Hepatocyte (in vitro differentiated cells): ENCODE results near the gene TAX1BP1. TPM values are rescaled to one million over a fixed set of nuclear protein-coding genes. Genes with fewer than 3 reads are reported as not detected.

Experiments
- DNase-seq: peaks from one replicate; pipeline ENCODE4 v3.0.0-alpha.2; 2016; ENCODE audit warnings: low spot score
- H2AFZ ChIP-seq: fragments of 200-600 bp; sonication (generic); 2 replicates; pipeline ENCODE4 v1.6.0; 2016; ENCODE audit warnings: antibody characterized with exemption, mild to moderate bottlenecking
- H3K27ac ChIP-seq: fragments of 200-600 bp; sonication (generic); 2 replicates; pipeline ENCODE4 v1.5.1; 2016; ENCODE audit warnings: mild to moderate bottlenecking
- H3K27me3 ChIP-seq: fragments of 200-600 bp; sonication (generic); 2 replicates; pipeline ENCODE4 v1.6.1; 2016
- H3K36me3 ChIP-seq: fragments of 200-600 bp; sonication (generic); replicated peaks from 2 replicates; pipeline ENCODE4 v1.5.1; 2016; ENCODE audit warnings: low read depth; ENCODE audit not compliant: insufficient read depth
- H3K4me1 ChIP-seq: fragments of 200-600 bp; sonication (generic); 2 replicates; pipeline ENCODE4 v1.5.1; 2016; ENCODE audit warnings: mild to moderate bottlenecking, moderate library complexity; ENCODE audit not compliant: insufficient read depth
- H3K4me2 ChIP-seq: fragments of 200-600 bp; sonication (generic); 2 replicates; pipeline ENCODE4 v1.6.0; 2016
- H3K4me3 ChIP-seq: fragments of 200-600 bp; sonication (generic); 2 replicates; pipeline ENCODE4 v1.5.1; 2016; ENCODE audit warnings: mild to moderate bottlenecking
- H3K79me2 ChIP-seq: fragments of 200-600 bp; sonication (generic); 2 replicates; pipeline ENCODE4 v1.6.0; 2017; ENCODE audit warnings: mild to moderate bottlenecking
- H3K9me2 ChIP-seq: fragments of 200-600 bp; sonication (generic); replicated peaks from 2 replicates; pipeline ENCODE4 v1.6.0; 2017; ENCODE audit warnings: mild to moderate bottlenecking; ENCODE audit not compliant: insufficient read depth
- H3K9me3 ChIP-seq: fragments of 200-600 bp; sonication (generic); 2 replicates; pipeline ENCODE4 v1.5.1; 2016; ENCODE audit warnings: low read depth, mild to moderate bottlenecking
- H4K20me1 ChIP-seq: fragments of 200-600 bp; sonication (generic); 2 replicates; pipeline ENCODE4 v1.6.0; 2016; ENCODE audit warnings: mild to moderate bottlenecking; ENCODE audit not compliant: insufficient read depth, poor library complexity, severe bottlenecking
- EZH2 ChIP-seq: fragments of 200-600 bp; sonication (generic); IDR thresholded peaks from 2 replicates; pipeline ENCODE4 v1.6.1; 2016; ENCODE audit warnings: antibody characterized with exemption, mild to moderate bottlenecking, borderline replicate concordance
- EZH2phosphoT487 ChIP-seq: fragments of 200-600 bp; sonication (generic); IDR thresholded peaks from one replicate; pipeline ENCODE4 v1.6.1; 2018; ENCODE audit warnings: antibody characterized with exemption, mild to moderate bottlenecking, low read depth, moderate library complexity; ENCODE audit not compliant: unreplicated experiment, severe bottlenecking
- whole genome bisulfite sequencing: methylation state at CpG from one replicate; pipeline ENCODE4 v1.1.6; 2016; ENCODE audit warnings: low lambda C conversion rate; ENCODE audit errors: missing lambda C conversion rate; 5-methylcytosine and 5-hydroxymethylcytosine counted together
- polyA plus RNA-seq: library from polyadenylated mRNA; unstranded; fragments of >200 nt; fragmentation: Nextera tagmentation; extraction: Ambion mirVana; gene quantifications from 2 replicates; pipeline ENCODE4 v1.2.1, GENCODE V29; 2016
- total RNA-seq: library from RNA; depleted of rRNA; stranded (reverse); fragments of >200 nt; gene quantifications from 2 replicates; pipeline ENCODE4 v1.2.3, GENCODE V29; 2014
- TF ChIP-seq, protein P1 (sequence below): fragments of 200-600 bp; sonication (generic); IDR thresholded peaks from 2 replicates; pipeline ENCODE4 v1.5.1; 2016; ENCODE audit warnings: antibody characterized with exemption, mild to moderate bottlenecking; ENCODE audit not compliant: poor library complexity

The TAX1BP1 gene
- total RNA-seq (110 and 122 TPM in 2 replicates), polyA plus RNA-seq (83.5 and 104 TPM in 2 replicates)

DNA sequence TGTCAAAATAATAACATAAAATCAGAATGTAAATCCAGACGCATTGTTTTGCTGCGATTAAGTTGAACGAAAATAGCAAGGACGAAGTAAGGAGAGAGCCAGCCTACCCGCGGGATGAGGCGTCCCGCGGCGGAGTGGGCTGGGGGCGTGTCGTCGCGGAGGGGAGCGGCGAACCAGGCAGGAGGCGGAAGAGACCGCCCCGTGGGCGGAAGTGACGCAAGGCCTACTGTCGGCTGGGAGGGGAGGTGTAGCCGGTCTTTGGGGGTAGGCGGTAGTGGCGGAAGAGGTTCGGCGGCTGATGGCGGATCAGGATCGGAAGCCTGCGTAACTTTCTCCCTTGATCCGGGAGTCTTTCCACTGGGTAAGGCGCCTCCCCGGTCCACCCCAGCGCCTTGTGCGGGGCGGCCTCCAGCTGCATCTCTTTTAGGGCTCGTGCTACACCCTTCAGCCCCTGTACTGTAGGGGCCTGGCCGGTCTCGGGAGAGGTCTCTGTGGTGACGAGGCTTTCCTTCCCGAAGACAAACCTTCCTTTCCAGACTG lies at the start of gene TAX1BP1:
TAX1BP1 (plus strand) TSS at position 254 of the 540 bp plus-strand sequence. CDS start 8,363 bp downstream, outside the sequence.
- Histone ChIP-seq H3K9me2 (no peaks in the 10 kb centered on the region), H3K36me3 (no peaks in the 10 kb centered on the region), H3K4me3 (peak within 1 kb of the TSS; percentile 71), H3K79me2 (peaks cover 36% of the 10 kb centered on the region), H3K4me2 (peak within 1 kb of the TSS; percentile 78), H2AFZ (peak within 1 kb of the TSS; percentile 54), H3K27ac (peak within 1 kb of the TSS; percentile 99), H3K4me1 (peaks cover 24% of the 10 kb centered on the region), H4K20me1 (peaks cover 23% of the 10 kb centered on the region), H3K27me3 (no peaks in the 10 kb centered on the region), H3K9me3 (no peaks in the 10 kb centered on the region)
- TF ChIP-seq EZH2 = no peak
- TF ChIP-seq, protein P1, sequence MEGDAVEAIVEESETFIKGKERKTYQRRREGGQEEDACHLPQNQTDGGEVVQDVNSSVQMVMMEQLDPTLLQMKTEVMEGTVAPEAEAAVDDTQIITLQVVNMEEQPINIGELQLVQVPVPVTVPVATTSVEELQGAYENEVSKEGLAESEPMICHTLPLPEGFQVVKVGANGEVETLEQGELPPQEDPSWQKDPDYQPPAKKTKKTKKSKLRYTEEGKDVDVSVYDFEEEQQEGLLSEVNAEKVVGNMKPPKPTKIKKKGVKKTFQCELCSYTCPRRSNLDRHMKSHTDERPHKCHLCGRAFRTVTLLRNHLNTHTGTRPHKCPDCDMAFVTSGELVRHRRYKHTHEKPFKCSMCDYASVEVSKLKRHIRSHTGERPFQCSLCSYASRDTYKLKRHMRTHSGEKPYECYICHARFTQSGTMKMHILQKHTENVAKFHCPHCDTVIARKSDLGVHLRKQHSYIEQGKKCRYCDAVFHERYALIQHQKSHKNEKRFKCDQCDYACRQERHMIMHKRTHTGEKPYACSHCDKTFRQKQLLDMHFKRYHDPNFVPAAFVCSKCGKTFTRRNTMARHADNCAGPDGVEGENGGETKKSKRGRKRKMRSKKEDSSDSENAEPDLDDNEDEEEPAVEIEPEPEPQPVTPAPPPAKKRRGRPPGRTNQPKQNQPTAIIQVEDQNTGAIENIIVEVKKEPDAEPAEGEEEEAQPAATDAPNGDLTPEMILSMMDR = no peak
- TF ChIP-seq EZH2phosphoT487 = no peak
- under 1% methylated on average over 41 of the region's 41 CpGs for WGBS
- peak; percentile 97 for DNase-seq

- H3K36me3 ChIP-seq = no peaks in the 10 kb centered on the region
- no peaks in the 10 kb centered on the region for H3K79me2 ChIP-seq
- no peak for DNase-seq
- H3K27ac ChIP-seq = no peak overlapping the region
- H3K4me2 ChIP-seq = no peak overlapping the region
- H3K9me2 ChIP-seq = no peaks in the 10 kb centered on the region
- H3K9me3 ChIP-seq = no peaks in the 10 kb centered on the region
- no peaks in the 10 kb centered on the region for H3K4me1 ChIP-seq
- no peaks in the 10 kb centered on the region for H3K27me3 ChIP-seq
- no peaks in the 10 kb centered on the region for H4K20me1 ChIP-seq
- no peak overlapping the region for H2AFZ ChIP-seq
- no peak for TF ChIP-seq EZH2
- no peak for TF ChIP-seq EZH2phosphoT487
- TF ChIP-seq, protein P1 = no peak
- H3K4me3 ChIP-seq = no peak overlapping the region
These were observed 49.3 kb upstream of the TAX1BP1 start for GRCh38 chr7:27690649-27691048.

GRCh38 chr7:27693794-27694193 lies 46.2 kb upstream of the TAX1BP1 start:
- Histone ChIP-seq H4K20me1 (no peaks in the 10 kb centered on the region), H3K9me3 (no peaks in the 10 kb centered on the region), H3K27ac (no peak overlapping the region), H3K27me3 (no peaks in the 10 kb centered on the region), H3K4me3 (no peak overlapping the region), H3K79me2 (no peaks in the 10 kb centered on the region), H3K4me2 (no peak overlapping the region), H2AFZ (no peak overlapping the region), H3K36me3 (no peaks in the 10 kb centered on the region), H3K4me1 (no peaks in the 10 kb centered on the region), H3K9me2 (no peaks in the 10 kb centered on the region)
- WGBS = 82% methylated on average over 3 of the region's 3 CpGs
- no peak for TF ChIP-seq EZH2
- TF ChIP-seq, protein P1 = no peak
- no peak for TF ChIP-seq EZH2phosphoT487
- no peak for DNase-seq

- no peak for DNase-seq
- H3K9me3 ChIP-seq = no peaks in the 10 kb centered on the region
- H3K4me3 ChIP-seq = no peak overlapping the region
- H3K4me2 ChIP-seq = no peak overlapping the region
- H3K79me2 ChIP-seq = no peaks in the 10 kb centered on the region
- H3K9me2 ChIP-seq = no peaks in the 10 kb centered on the region
- 90% methylated on average over 4 of the region's 4 CpGs for WGBS
- H3K27me3 ChIP-seq = no peaks in the 10 kb centered on the region
- no peak overlapping the region for H3K27ac ChIP-seq
- no peak overlapping the region for H2AFZ ChIP-seq
- no peaks in the 10 kb centered on the region for H3K4me1 ChIP-seq
- H4K20me1 ChIP-seq = no peaks in the 10 kb centered on the region
- TF ChIP-seq EZH2 = no peak
- TF ChIP-seq, protein P1 = no peak
- TF ChIP-seq EZH2phosphoT487 = no peak
- no peaks in the 10 kb centered on the region for H3K36me3 ChIP-seq
These were observed 44.9 kb upstream of the TAX1BP1 start for GRCh38 chr7:27695096-27695495.
